Stimulated activated CD8-positive, alpha-beta memory T cell treated with anti-CD3 and anti-CD28 coated beads, Interleukin-12 subunit alpha, Interleukin-12 subunit beta, amount 100 ng/mL, for 24 hours (primary cell): ENCODE results near the gene MARCHF10.

Experiments used
- DNase-seq: peaks from one replicate; pipeline ENCODE4 v3.0.0-alpha.2; 2020; ENCODE audit errors: extremely low read depth

Gene MARCHF10

DNA sequence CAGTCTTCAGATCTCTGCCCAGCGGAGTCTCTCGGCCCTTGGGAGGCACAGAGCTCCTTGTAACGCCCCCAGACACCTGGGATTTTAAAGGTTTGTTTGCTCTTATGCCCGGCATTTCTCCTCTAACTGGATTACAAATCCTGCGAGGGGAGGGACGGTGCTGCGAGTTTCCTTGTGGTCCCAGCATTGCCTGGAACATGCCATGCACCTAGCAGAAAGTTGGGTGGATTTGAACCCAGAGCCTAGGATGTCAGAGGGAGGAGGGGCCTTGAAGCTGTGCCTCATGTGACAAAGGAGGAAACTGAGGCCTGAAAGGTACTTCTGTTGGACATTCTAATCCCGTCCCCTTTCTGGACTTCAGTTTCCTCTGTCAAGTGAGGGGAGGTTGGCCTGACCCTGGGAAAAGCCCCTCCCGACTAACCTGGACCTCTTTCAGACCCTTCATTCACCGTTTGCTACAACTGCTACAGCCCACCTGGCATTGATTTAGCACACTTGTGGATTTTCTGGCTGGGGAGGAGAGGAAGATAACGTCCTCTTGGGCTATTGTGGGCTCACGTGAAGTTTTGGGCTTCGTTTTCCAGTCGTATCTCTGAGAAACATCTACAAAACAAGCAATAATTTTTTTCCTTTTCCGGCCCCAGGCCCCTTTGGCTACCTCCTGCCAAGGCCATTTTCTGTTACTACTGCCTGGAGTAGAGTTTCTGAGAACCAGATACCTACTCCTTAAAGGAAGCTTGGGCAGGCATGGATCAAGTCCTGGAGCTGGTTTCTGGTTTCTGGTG lies 149.8 kb downstream of the MARCHF10 start:
- no peak for DNase-seq

GRCh38 chr17:62657690-62658089 lies 150.4 kb downstream of the MARCHF10 start:
- no peak for DNase-seq

DNA sequence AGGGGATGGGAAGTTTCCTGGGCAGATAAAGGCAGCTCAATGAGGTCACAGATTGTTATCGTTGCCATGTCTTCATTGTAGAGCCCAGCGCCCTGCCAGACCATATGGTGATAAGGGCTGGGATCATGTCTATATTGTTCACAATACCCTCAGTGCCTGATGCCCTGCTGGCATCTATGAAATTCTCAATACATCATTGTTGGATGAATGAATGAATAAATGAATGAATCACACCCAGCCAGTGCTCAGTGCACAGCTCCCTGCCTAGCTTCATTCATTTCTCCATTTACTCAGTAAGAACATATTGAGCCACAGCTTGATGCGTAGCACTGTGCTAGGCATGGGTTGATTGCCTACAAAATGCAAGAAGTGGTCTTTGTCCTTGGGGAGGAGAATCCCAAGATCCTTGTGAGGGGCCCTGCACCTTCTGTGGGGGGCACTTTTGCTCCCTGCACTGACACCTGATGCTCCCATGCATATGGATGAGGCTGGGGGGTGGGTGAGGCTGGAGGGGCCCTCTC lies 150.9 kb downstream of the MARCHF10 start:
- no peak for DNase-seq

- no peak for DNase-seq
Measured at GRCh38 chr17:62656446-62656845, 151.7 kb downstream of the MARCHF10 start.

DNA sequence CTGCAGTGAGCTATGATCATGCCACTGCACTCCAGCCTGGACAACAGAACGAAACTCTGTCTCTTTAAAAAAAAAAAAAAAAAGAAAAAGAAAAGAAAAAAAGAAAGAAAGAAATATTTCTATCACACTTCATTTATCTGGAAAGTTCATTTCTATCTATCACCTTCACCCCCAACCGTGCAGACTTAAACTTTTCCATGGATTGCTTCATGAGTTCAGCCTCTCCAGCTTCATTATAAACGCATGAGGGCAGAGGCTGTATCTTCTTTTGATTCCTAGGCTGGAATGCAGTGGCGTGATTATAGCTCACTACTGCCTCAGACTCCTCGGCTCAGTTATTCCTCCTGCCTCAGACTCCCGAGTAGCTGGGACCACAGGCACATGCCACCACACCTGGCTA lies 152.5 kb downstream of the MARCHF10 start:
- no peak for DNase-seq

GRCh38 chr17:62653826-62654761 lies 154.0 kb downstream of the MARCHF10 start:
- no peak for DNase-seq

DNA sequence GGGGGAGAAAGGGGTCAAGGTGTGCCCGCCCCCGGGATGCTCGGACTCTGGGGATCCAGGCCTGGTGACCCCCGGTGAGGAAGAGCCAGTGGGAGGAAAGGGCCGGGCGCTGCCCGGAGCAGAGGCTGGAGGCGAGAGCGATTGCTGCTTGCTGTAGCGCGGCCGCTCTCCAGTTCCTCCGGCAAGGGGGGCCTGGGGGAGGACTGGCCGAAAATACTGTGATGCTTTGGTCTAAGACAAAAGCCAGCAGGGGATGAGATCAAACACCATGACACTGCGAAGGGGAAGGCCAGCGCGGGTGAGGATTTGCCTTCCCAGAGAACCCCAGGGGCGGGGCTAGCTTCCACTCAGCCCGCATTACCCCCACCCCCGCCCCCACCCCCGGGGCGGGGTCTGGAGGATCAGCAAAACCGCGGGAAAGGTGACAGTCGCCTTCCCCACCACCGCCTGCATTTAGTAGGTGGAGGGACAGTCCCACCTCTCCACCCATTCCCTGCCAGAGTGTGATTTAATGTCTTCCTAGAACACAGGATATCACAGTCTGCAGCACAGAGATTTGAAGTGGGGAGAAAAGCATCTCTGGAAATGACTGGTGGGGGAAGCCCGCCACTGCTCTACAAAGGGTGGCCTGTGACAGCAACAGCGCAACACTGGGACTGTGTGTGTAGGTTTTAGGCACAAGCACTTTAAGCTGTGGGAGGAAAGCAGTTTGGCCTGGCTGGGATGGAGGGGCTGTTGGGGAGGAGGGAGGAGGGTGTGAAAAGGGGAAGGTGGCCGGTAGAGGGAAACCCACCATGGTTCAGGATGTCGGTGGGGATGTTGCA lies 154.9 kb downstream of the MARCHF10 start:
- DNase-seq, result peak; percentile 85

DNA sequence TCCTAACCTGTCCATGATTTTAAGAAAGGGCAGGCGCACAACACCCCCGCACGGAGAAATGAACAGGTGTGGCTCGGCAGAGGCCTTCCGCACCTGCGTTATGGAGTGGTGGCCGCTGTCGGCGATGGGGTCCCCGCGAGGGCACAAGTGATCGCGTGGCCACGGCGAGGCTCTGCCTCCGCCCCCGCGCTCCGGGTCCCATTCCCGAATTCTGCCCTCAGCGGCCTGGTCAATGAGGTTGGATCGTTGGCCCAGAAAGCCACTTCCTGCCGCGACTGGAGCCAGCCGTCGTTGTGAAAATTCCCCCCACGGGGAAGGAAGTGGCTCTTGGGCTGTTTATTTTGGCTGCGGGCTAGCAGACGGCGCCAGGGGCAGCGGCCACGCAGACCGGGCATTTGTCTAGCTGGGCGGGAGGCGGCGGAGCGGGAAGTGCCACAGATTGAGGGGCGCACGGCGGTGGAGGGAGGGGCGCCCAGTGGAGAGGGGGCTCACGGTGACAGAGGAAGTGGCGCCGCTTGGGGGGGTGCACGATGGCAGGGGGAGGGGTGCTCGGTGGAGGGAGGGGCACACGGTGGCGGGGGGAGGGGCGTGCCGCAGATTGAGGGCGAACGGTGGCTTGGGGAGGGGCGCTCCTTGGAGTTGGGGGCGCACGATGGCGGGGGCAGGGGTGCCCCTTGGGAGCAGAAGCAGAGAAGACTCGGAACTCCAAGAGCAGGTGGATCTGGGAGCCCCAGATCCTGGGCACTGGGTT lies 155.7 kb downstream of the MARCHF10 start:
- DNase-seq, result no peak
